ENCODE results near the gene ZCCHC24. TPM values are rescaled to one million over a fixed set of nuclear protein-coding genes. Genes with fewer than 3 reads are reported as not detected.

The ZCCHC24 gene
- total RNA-seq, 2 experiments from 2014 or later = 0.98 to 2.2 TPM

DNA sequence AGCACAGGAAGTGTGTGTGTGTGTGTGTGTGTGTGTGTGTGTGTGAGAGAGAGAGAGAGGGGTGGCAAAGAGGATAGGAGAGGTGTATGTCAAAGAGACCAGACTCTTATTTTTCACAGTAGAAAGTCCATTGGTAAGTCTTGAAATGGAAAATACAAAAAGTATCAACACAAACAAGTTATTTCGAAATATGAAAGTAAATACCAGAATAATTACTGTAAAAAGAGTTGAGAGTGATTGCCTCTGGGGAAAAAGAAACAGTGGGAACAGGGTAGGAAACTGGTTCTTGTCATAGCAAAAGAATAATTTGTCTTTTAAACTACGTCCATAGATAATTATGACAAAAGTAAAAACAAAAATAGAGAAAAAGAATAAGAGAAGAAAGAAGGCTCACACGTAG is 37.9 kb upstream of the ZCCHC24 start:
- no peak for DNase-seq (ENCODE audit: low spot score)
- Histone ChIP-seq H3K9me3 (ENCODE audit: low read length) (no peaks in the 10 kb centered on the region), H4K20me1 (ENCODE audit: insufficient read depth, low read length) (no peaks in the 10 kb centered on the region), H3K4me3 (ENCODE audit: low read depth, low read length, poor library complexity, severe bottlenecking) (no peak overlapping the region), H3K9me2 (ENCODE audit: insufficient read depth, low read length) (no peaks in the 10 kb centered on the region), H2AFZ (ENCODE audit: low read length) (no peak overlapping the region), H3K27ac (ENCODE audit: low read depth, low read length, poor library complexity, severe bottlenecking) (no peak overlapping the region), H3K4me1 (ENCODE audit: insufficient read depth, low read length, poor library complexity, severe bottlenecking) (no peaks in the 10 kb centered on the region), H3K36me3 (ENCODE audit: insufficient read depth, low read length) (no peaks in the 10 kb centered on the region), H3K4me2 (ENCODE audit: low read length) (no peak overlapping the region), H3K79me2 (ENCODE audit: insufficient read depth, low read depth, low read length) (no peaks in the 10 kb centered on the region)
- intact Hi-C loops (cut with micrococcal nuclease; ENCODE audit: unreplicated experiment) = no loop called here
- BruUV-seq (replicated peaks) = no TSS peak
- TF ChIP-seq, protein P1, sequence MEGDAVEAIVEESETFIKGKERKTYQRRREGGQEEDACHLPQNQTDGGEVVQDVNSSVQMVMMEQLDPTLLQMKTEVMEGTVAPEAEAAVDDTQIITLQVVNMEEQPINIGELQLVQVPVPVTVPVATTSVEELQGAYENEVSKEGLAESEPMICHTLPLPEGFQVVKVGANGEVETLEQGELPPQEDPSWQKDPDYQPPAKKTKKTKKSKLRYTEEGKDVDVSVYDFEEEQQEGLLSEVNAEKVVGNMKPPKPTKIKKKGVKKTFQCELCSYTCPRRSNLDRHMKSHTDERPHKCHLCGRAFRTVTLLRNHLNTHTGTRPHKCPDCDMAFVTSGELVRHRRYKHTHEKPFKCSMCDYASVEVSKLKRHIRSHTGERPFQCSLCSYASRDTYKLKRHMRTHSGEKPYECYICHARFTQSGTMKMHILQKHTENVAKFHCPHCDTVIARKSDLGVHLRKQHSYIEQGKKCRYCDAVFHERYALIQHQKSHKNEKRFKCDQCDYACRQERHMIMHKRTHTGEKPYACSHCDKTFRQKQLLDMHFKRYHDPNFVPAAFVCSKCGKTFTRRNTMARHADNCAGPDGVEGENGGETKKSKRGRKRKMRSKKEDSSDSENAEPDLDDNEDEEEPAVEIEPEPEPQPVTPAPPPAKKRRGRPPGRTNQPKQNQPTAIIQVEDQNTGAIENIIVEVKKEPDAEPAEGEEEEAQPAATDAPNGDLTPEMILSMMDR (conservative IDR thresholded peaks at IDR 0.05; ENCODE audit: low read length) = no peak
- ChIA-PET CTCF (ENCODE audit: unreplicated experiment) (no interaction called here), POLR2A (interaction anchor here (0.8 kb wide), 1 partner anchor 25 kb away, joined by 3 read pairs; no protein-coding TSS in a partner anchor)

DNA sequence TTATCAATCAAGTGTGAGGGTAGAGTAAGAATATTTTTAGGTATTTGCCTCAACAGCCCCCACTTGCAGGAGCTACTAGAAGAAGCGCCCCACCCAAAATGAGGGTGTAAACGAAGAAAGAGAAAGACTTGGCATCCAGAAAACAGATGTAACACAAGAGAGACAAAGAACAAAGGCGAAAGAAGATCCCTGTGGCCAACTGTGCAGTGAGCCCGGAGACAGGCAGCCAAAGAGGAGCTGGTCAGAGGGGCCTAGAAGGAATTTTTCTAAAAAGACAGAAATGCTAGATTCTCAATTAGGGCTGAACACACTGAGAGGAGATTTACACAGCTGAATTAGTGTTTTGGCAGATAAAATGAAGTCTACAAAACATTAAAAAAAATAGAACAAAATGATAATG is 37.3 kb upstream of the ZCCHC24 start:
- POLR2A ChIA-PET = interaction anchor here (0.7 to 0.8 kb wide), 2 partner anchors 25 to 913 kb away, joined by 3 read pairs; no protein-coding TSS in a partner anchor
- no peak overlapping the region for H2AFZ ChIP-seq (ENCODE audit: low read length)
- TF ChIP-seq, protein P1 (conservative IDR thresholded peaks at IDR 0.05; ENCODE audit: low read length) = no peak
- no peak for TF ChIP-seq EZH2phosphoT487 (IDR thresholded peaks at IDR 0.05; ENCODE audit: borderline replicate concordance, low read depth, low read length)
- no peak for DNase-seq (ENCODE audit: low spot score)
- no peaks in the 10 kb centered on the region for H3K36me3 ChIP-seq (ENCODE audit: insufficient read depth, low read length)
- H3K9me2 ChIP-seq (ENCODE audit: insufficient read depth, low read length) = no peaks in the 10 kb centered on the region
- H3K4me1 ChIP-seq (ENCODE audit: insufficient read depth, low read length, poor library complexity, severe bottlenecking) = no peaks in the 10 kb centered on the region
- H3K4me2 ChIP-seq (ENCODE audit: low read length) = no peak overlapping the region
- CTCF ChIA-PET (ENCODE audit: unreplicated experiment) = no interaction called here
- no peaks in the 10 kb centered on the region for H4K20me1 ChIP-seq (ENCODE audit: insufficient read depth, low read length)
- H3K4me3 ChIP-seq (ENCODE audit: low read depth, low read length, poor library complexity, severe bottlenecking) = no peak overlapping the region
- no peak overlapping the region for H3K27ac ChIP-seq (ENCODE audit: low read depth, low read length, poor library complexity, severe bottlenecking)
- intact Hi-C loops (cut with micrococcal nuclease; ENCODE audit: unreplicated experiment) = no loop called here
- no peaks in the 10 kb centered on the region for H3K9me3 ChIP-seq (ENCODE audit: low read length)
- no peaks in the 10 kb centered on the region for H3K79me2 ChIP-seq (ENCODE audit: insufficient read depth, low read depth, low read length)
- no TSS peak for BruUV-seq (replicated peaks)

DNA sequence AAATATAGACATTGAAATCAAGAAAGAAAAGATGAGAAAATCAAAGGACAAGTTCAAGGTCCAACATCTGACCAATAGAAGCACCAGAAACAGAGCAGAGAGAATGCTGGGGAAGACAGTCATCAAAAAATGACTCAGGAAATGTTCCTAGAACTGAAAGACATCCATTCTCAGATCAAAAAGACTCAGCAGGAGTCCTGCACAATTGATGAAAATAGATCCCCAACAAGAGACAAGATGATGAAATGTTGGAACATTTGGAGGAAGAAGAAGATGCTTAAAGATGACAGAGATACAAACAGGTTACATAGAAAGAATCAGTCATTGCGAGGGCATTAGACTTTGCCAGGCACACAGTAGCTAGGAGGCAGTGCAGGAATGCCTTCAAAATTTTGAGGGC is 36.9 kb upstream of the ZCCHC24 start:
- TF ChIP-seq, protein P1 (conservative IDR thresholded peaks at IDR 0.05; ENCODE audit: low read length) = no peak
- no peak for TF ChIP-seq EZH2phosphoT487 (IDR thresholded peaks at IDR 0.05; ENCODE audit: borderline replicate concordance, low read depth, low read length)
- CTCF ChIA-PET (ENCODE audit: unreplicated experiment) = no interaction called here
- no peak overlapping the region for H3K4me3 ChIP-seq (ENCODE audit: low read depth, low read length, poor library complexity, severe bottlenecking)
- POLR2A ChIA-PET = interaction anchor here (0.7 to 0.8 kb wide), 2 partner anchors 24 to 912 kb away, joined by 3 read pairs; no protein-coding TSS in a partner anchor
- no peak overlapping the region for H3K4me2 ChIP-seq (ENCODE audit: low read length)
- H3K27ac ChIP-seq (ENCODE audit: low read depth, low read length, poor library complexity, severe bottlenecking) = no peak overlapping the region
- no peaks in the 10 kb centered on the region for H3K36me3 ChIP-seq (ENCODE audit: insufficient read depth, low read length)
- intact Hi-C loops (cut with micrococcal nuclease; ENCODE audit: unreplicated experiment) = no loop called here
- no TSS peak for BruUV-seq (replicated peaks)
- no peaks in the 10 kb centered on the region for H3K9me2 ChIP-seq (ENCODE audit: insufficient read depth, low read length)
- no peaks in the 10 kb centered on the region for H4K20me1 ChIP-seq (ENCODE audit: insufficient read depth, low read length)
- H2AFZ ChIP-seq (ENCODE audit: low read length) = no peak overlapping the region
- H3K4me1 ChIP-seq (ENCODE audit: insufficient read depth, low read length, poor library complexity, severe bottlenecking) = no peaks in the 10 kb centered on the region
- no peaks in the 10 kb centered on the region for H3K79me2 ChIP-seq (ENCODE audit: insufficient read depth, low read depth, low read length)
- no peak for DNase-seq (ENCODE audit: low spot score)
- no peaks in the 10 kb centered on the region for H3K9me3 ChIP-seq (ENCODE audit: low read length)

Data from OCI-LY7 (cell line).